Measurements from ENCODE around the gene ITPK1. TPM values are rescaled to one million over a fixed set of nuclear protein-coding genes. Genes with fewer than 3 reads are reported as not detected.
"Not testable (repeated sequence)": the region's sequence is repeated elsewhere in the genome, so short reads cannot be mapped to it uniquely, and the experiment has no call there.

ITPK1 gene
- total RNA-seq, 1 experiment from 2014 or later: 25.9 TPM

DNA sequence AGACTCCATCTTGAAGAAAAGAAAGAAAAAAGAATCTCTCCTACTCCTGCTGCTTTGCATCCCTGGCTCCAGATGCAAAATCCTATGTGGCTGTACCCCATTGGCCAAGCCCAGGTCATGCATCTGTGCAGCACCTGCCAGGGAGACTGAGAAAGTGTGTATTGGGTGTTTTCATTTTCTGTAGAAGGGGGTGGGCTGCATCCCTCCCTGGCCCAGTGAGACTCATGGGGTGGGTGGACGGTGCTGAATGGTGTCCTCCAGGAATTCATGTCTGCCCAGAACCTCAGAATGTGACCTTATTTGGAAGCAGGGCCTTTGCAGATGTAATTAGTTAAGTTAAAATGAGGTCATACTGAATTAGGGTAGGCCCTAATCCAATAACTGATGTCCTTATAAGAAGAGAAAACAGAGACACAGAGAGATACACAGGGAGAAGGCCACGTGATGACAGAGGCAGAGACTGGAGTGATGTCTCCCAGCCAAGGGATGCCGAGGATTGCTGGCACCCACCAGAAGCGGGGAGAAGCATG lies 45.8 kb upstream of the ITPK1 start:
- in situ Hi-C loops (cut with HindIII; ENCODE audit: low pct_unique_long_range_greater_than_20kb, low sequenced_read_pairs): no loop called here

DNA sequence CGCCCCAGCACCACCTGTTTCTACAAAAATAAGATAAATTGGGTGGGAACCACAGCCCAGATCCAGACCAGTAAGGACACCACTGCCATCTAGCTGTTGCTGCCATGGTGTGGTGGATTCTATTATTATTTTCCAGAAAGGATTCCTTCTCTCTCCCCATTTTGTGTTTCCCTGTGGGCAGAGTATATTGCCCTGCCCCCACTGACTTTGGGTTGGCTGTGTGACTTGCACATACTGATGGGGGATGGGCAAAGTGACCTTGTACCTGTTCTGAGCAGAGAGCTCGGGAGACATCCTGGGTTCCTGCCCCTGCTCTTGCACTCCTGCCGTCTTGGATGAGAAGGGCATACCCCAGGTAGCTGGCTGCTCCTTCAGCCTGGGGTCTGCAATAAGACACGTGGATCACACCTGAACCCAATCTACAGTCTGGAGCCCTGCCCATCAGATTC lies 44.7 kb upstream of the ITPK1 start:
- no peak for DNase-seq (ENCODE audit: low read depth, low spot score)
- ATAC-seq: peak; percentile 78; the same call in 1 of the 2 replicates
- H3K4me3 ChIP-seq (ENCODE audit: low read depth in 2 of 2, low read length in 2 of 2): no peak overlapping the region
- in situ Hi-C loops (cut with HindIII; ENCODE audit: low pct_unique_long_range_greater_than_20kb, low sequenced_read_pairs) (no loop called here), intact Hi-C loops (cut with micrococcal nuclease; ENCODE audit: unreplicated experiment) (no loop called here)
- POLR2A ChIA-PET: interaction anchor here (0.6 kb wide), 2 partner anchors 8 to 1054 kb away, joined by 4 to 7 read pairs; partner anchors contain the start of gene ATXN3
- BruUV-seq (replicated peaks): no TSS peak
- no peaks in the 10 kb centered on the region for H3K4me1 ChIP-seq (ENCODE audit: control insufficient read depth, insufficient read depth, low read length)
- H3K36me3 ChIP-seq (ENCODE audit: control insufficient read depth, insufficient read depth, low read length): no peaks in the 10 kb centered on the region
- no peak overlapping the region for H3K27ac ChIP-seq (ENCODE audit: low read length)
- H3K27me3 ChIP-seq (ENCODE audit: control insufficient read depth, insufficient read depth, low read length): no peaks in the 10 kb centered on the region
- TF ChIP-seq, protein P1, sequence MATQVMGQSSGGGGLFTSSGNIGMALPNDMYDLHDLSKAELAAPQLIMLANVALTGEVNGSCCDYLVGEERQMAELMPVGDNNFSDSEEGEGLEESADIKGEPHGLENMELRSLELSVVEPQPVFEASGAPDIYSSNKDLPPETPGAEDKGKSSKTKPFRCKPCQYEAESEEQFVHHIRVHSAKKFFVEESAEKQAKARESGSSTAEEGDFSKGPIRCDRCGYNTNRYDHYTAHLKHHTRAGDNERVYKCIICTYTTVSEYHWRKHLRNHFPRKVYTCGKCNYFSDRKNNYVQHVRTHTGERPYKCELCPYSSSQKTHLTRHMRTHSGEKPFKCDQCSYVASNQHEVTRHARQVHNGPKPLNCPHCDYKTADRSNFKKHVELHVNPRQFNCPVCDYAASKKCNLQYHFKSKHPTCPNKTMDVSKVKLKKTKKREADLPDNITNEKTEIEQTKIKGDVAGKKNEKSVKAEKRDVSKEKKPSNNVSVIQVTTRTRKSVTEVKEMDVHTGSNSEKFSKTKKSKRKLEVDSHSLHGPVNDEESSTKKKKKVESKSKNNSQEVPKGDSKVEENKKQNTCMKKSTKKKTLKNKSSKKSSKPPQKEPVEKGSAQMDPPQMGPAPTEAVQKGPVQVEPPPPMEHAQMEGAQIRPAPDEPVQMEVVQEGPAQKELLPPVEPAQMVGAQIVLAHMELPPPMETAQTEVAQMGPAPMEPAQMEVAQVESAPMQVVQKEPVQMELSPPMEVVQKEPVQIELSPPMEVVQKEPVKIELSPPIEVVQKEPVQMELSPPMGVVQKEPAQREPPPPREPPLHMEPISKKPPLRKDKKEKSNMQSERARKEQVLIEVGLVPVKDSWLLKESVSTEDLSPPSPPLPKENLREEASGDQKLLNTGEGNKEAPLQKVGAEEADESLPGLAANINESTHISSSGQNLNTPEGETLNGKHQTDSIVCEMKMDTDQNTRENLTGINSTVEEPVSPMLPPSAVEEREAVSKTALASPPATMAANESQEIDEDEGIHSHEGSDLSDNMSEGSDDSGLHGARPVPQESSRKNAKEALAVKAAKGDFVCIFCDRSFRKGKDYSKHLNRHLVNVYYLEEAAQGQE (IDR thresholded peaks at IDR 0.05; ENCODE audit: insufficient read depth in 1 of 2, low read depth in 2 of 2, low read length in 1 of 2): no peak
- TF ChIP-seq TCF7L2 (IDR thresholded peaks at IDR 0.05; ENCODE audit: low read depth, low read length) (no peak), SIN3A (IDR thresholded peaks at IDR 0.05; ENCODE audit: borderline replicate concordance, insufficient read depth, low read depth, low read length) (no peak), POLR2AphosphoS5 (IDR thresholded peaks at IDR 0.05; ENCODE audit: low read depth, low read length) (no peak)
- TF ChIP-seq, protein P2, sequence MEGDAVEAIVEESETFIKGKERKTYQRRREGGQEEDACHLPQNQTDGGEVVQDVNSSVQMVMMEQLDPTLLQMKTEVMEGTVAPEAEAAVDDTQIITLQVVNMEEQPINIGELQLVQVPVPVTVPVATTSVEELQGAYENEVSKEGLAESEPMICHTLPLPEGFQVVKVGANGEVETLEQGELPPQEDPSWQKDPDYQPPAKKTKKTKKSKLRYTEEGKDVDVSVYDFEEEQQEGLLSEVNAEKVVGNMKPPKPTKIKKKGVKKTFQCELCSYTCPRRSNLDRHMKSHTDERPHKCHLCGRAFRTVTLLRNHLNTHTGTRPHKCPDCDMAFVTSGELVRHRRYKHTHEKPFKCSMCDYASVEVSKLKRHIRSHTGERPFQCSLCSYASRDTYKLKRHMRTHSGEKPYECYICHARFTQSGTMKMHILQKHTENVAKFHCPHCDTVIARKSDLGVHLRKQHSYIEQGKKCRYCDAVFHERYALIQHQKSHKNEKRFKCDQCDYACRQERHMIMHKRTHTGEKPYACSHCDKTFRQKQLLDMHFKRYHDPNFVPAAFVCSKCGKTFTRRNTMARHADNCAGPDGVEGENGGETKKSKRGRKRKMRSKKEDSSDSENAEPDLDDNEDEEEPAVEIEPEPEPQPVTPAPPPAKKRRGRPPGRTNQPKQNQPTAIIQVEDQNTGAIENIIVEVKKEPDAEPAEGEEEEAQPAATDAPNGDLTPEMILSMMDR (IDR thresholded peaks at IDR 0.05): peak; percentile 74
- CTCF ChIA-PET: interaction anchor here (1.5 kb wide), 1 partner anchor 21 kb away, joined by 8 read pairs; no protein-coding TSS in a partner anchor
- H3K9me3 ChIP-seq (ENCODE audit: control insufficient read depth, insufficient read depth, low read depth, low read length): no peaks in the 10 kb centered on the region

More for the DNA sequence above, 45.8 kb upstream of the ITPK1 start:
- ATAC-seq (no peak), DNase-seq (ENCODE audit: low read depth, low spot score) (no peak)
- Histone ChIP-seq H3K27me3 (ENCODE audit: control insufficient read depth, insufficient read depth, low read length) (no peaks in the 10 kb centered on the region), H3K27ac (ENCODE audit: low read length) (no peak overlapping the region), H3K36me3 (ENCODE audit: control insufficient read depth, insufficient read depth, low read length) (no peaks in the 10 kb centered on the region), H3K9me3 (ENCODE audit: control insufficient read depth, insufficient read depth, low read depth, low read length) (no peaks in the 10 kb centered on the region), H3K4me1 (ENCODE audit: control insufficient read depth, insufficient read depth, low read length) (no peaks in the 10 kb centered on the region), H3K4me3 (ENCODE audit: low read depth in 2 of 2, low read length in 2 of 2) (no peak overlapping the region)
- TF ChIP-seq, protein P1 (IDR thresholded peaks at IDR 0.05; ENCODE audit: insufficient read depth in 1 of 2, low read depth in 2 of 2, low read length in 1 of 2): no peak
- TF ChIP-seq SIN3A (IDR thresholded peaks at IDR 0.05; ENCODE audit: borderline replicate concordance, insufficient read depth, low read depth, low read length) (no peak), TCF7L2 (IDR thresholded peaks at IDR 0.05; ENCODE audit: low read depth, low read length) (no peak), POLR2AphosphoS5 (IDR thresholded peaks at IDR 0.05; ENCODE audit: low read depth, low read length) (no peak)
- TF ChIP-seq, protein P2 (IDR thresholded peaks at IDR 0.05): no peak
- ChIA-PET CTCF (no interaction called here), POLR2A (no interaction called here)
- intact Hi-C loops (cut with micrococcal nuclease; ENCODE audit: unreplicated experiment): no loop called here
- no TSS peak for BruUV-seq (replicated peaks)

DNA sequence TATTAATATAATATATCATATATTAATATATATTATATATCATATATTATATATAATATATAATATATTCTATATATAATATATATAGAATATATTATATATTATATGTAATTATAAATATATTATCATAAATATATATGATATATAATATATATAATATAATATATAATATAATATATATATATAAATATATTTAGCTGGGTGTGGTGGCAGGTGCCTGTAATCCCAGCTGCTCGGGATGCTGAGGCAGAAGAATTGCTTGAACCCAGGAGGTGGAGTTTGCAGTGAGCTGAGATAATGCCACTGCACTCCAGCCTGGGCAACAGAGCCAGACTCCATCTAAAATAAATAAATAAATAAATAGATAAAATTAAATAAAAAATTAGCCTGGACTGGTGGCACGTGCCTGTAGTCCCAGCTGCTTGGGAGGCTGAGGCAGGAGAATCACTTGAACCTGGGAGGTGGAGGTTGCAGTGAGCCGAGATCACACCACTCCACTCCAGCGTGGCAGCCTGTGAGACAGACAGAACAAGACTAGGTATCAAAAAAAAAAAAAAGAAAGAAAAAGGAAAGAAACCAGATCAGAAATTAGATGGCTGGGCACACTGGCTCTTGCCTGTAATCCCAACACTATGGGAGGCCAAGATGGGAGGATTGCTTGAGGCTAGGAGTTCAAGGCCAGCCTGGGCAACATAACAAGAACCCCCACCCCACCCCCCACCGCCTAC lies 44.1 kb upstream of the ITPK1 start:
- in situ Hi-C loops (cut with HindIII; ENCODE audit: low pct_unique_long_range_greater_than_20kb, low sequenced_read_pairs); DNase-seq (ENCODE audit: low read depth, low spot score); H3K27ac ChIP-seq (ENCODE audit: low read length); H3K9me3 ChIP-seq (ENCODE audit: control insufficient read depth, insufficient read depth, low read depth, low read length); BruUV-seq (replicated peaks); H3K4me1 ChIP-seq (ENCODE audit: control insufficient read depth, insufficient read depth, low read length); H3K4me3 ChIP-seq (ENCODE audit: low read depth in 2 of 2, low read length in 2 of 2); intact Hi-C loops (cut with micrococcal nuclease; ENCODE audit: unreplicated experiment); H3K27me3 ChIP-seq (ENCODE audit: control insufficient read depth, insufficient read depth, low read length); H3K36me3 ChIP-seq (ENCODE audit: control insufficient read depth, insufficient read depth, low read length): not testable (repeated sequence)
- ATAC-seq: 0 out of 2 replicates have a peak, but pooled peaks have one; percentile 12
- ChIA-PET CTCF (interaction anchor here (1.5 kb wide), 1 partner anchor 21 kb away, joined by 8 read pairs; no protein-coding TSS in a partner anchor), POLR2A (interaction anchor here (0.6 kb wide), 1 partner anchor 9 kb away, joined by 7 read pairs; no protein-coding TSS in a partner anchor)

All from Panc1 (cell line).